BJ (cell line): ENCODE results near the gene PRKX. TPM values are rescaled to one million over a fixed set of nuclear protein-coding genes. Genes with fewer than 3 reads are reported as not detected.
A peak's percentile ranks its signal among the peaks of the same experiment; 100 is the strongest.
"Not testable (repeated sequence)": the region's sequence is repeated elsewhere in the genome, so short reads cannot be mapped to it uniquely, and the experiment has no call there.

Source experiments
- CTCF ChIA-PET: fragments of 350-600 bp; formaldehyde crosslinking; extraction: SDS; loops from one replicate; lab custom pipeline; 2021; ENCODE audit warnings: antibody characterized with exemption, inconsistent platforms; lab: Yijun Ruan, JAX
- POLR2A ChIA-PET: fragments of 300-600 bp; sonication (Branson Sonifier 250); formaldehyde crosslinking; extraction: SDS; loops from one replicate; lab custom pipeline; 2021; ENCODE audit warnings: antibody characterized with exemption; lab: Charles Lee
- DNase-seq: peaks from one replicate; pipeline ENCODE4 v3.0.0-alpha.2; 2011; ENCODE audit warnings: low read depth
- H3K27me3 ChIP-seq: 2 replicates; pipeline ENCODE4 v1.6.0; 2011; ENCODE audit warnings: low read length; ENCODE audit not compliant: control insufficient read depth, insufficient read depth
- H3K36me3 ChIP-seq: 2 replicates; pipeline ENCODE4 v1.5.1; 2011; ENCODE audit warnings: low read length; ENCODE audit not compliant: control insufficient read depth, insufficient read depth
- H3K4me3 ChIP-seq: 2 replicates; pipeline ENCODE4 v1.5.1; 2011; ENCODE audit warnings: low read depth, mild to moderate bottlenecking, control low read depth, low read length
- CTCF ChIP-seq: IDR thresholded peaks from 2 replicates; pipeline ENCODE4 v1.5.1; 2011; ENCODE audit warnings: low read depth, mild to moderate bottlenecking, control low read depth, inconsistent platforms, low read length, moderate library complexity; ENCODE audit not compliant: insufficient read depth
- polyA plus RNA-seq: library from polyadenylated mRNA; depleted of rRNA; stranded (reverse); fragments of >200 nt; gene quantifications from 2 replicates; pipeline ENCODE4 v1.2.3, GENCODE V29; 2011

The PRKX gene
- polyA plus RNA-seq, 1 experiment: 6.5 TPM

- Histone ChIP-seq H3K36me3 (peaks cover 2% of the 10 kb centered on the region; the same call in 1 of the 2 replicates), H3K27me3 (no peaks in the 10 kb centered on the region), H3K4me3 (no peak overlapping the region)
- no peak for DNase-seq
- POLR2A ChIA-PET: no interaction called here
- TF ChIP-seq CTCF: peak; percentile 36; the same call in 1 of the 2 replicates
- CTCF ChIA-PET: interaction anchor here (0.6 to 1.2 kb wide), 5 partner anchors 9 to 594 kb away, joined by 3 to 9 read pairs (median 4); no protein-coding TSS in a partner anchor
These were observed 62.2 kb downstream of the PRKX start for GRCh38 chrX:3651277-3651676.

GRCh38 chrX:3648084-3648483 lies 65.4 kb downstream of the PRKX start:
- ChIA-PET POLR2A (interaction anchor here (0.7 kb wide), 1 partner anchor 50 kb away, joined by 5 read pairs; no protein-coding TSS in a partner anchor), CTCF (interaction anchor here (1.1 kb wide), 1 partner anchor 11 kb away, joined by 4 read pairs; no protein-coding TSS in a partner anchor)
- DNase-seq: no peak
- Histone ChIP-seq H3K27me3 (no peaks in the 10 kb centered on the region), H3K36me3 (no peaks in the 10 kb centered on the region; the same call in 1 of the 2 replicates), H3K4me3 (no peak overlapping the region)
- TF ChIP-seq CTCF: no peak

GRCh38 chrX:3639858-3640631 lies 73.4 kb downstream of the PRKX start:
- H3K4me3 ChIP-seq, H3K27me3 ChIP-seq, DNase-seq, POLR2A ChIA-PET, H3K36me3 ChIP-seq, CTCF ChIA-PET: not testable (repeated sequence)

- H3K36me3 ChIP-seq: no peaks in the 10 kb centered on the region; the same call in 1 of the 2 replicates
- DNase-seq: no peak
- no peak for TF ChIP-seq CTCF
- CTCF ChIA-PET: no interaction called here
- no peak overlapping the region for H3K4me3 ChIP-seq
- H3K27me3 ChIP-seq: no peaks in the 10 kb centered on the region
- POLR2A ChIA-PET: no interaction called here
These were observed 74.2 kb downstream of the PRKX start for GRCh38 chrX:3639236-3639635.

GRCh38 chrX:3638280-3638873 lies 75.1 kb downstream of the PRKX start:
- Histone ChIP-seq H3K4me3 (no peak overlapping the region), H3K36me3 (no peaks in the 10 kb centered on the region; the same call in 1 of the 2 replicates), H3K27me3 (no peaks in the 10 kb centered on the region)
- TF ChIP-seq CTCF: peak; percentile 53
- ChIA-PET CTCF (interaction anchor here (0.7 kb wide), 1 partner anchor 89 kb away, joined by 3 read pairs; no protein-coding TSS in a partner anchor), POLR2A (interaction anchor here (0.7 kb wide), 1 partner anchor 452 kb away, joined by 4 read pairs; no protein-coding TSS in a partner anchor)
- DNase-seq: no peak
